ENCODE data around the gene GNB1L. TPM values are rescaled to one million over a fixed set of nuclear protein-coding genes. Genes with fewer than 3 reads are reported as not detected.

The GNB1L gene
- total RNA-seq, 2 experiments from 2014 or later: 11.9 to 12.7 TPM

GRCh38 chr22:19803736-19804267 is 50.9 kb downstream of the GNB1L start:
- no peaks in the 10 kb centered on the region for H3K36me3 Mint-ChIP-seq
- H3K9me3 Mint-ChIP-seq: no peaks in the 10 kb centered on the region
- H3K27me3 Mint-ChIP-seq: no peaks in the 10 kb centered on the region
- POLR2A ChIA-PET: no interaction called here
- ATAC-seq (ENCODE audit: low read depth) (no peak), DNase-seq (peak; percentile 18)
- H3K27ac Mint-ChIP-seq: no peak overlapping the region
- H3K4me3 Mint-ChIP-seq: no peak overlapping the region
- no peaks in the 10 kb centered on the region for H3K4me1 Mint-ChIP-seq

DNA sequence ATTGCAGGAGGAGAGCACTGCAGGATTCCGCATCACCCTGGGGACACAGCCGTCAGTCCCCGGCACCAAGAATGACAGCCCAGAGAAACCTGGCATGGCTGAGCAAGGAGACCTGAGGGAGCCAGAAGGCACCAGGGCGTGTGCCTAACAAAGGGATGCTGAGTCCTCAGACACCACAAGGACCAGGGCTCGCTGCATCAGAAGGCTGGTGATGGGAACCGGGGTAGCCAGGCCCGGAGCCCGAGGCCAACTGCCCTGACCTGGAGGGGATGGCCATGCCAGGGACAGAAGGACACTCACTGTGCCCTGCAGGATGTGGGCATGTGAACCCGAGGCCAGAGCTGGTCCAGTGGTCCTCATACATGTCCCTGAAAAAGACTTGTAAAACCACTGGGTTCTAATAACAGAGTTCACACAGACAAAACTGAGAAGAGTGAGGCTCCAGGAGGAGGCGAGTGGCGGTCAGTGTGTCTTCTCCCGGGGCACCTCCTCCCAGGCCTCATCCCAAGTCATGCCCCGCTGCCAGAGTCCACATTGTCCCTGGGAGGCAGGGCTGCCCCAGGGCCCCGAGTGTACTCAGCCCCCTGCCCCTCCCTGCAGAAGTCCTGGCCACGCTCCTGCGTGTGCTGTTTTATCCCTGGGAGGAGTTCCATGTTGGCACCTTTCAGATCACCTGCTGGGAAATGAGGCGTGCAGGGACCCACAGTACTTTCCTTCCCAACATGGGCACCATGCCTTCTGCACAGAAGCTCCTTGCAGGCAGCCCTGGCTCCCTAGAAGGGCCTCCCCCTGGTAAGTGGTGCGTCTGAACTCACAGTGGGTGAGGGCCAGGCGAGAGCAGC is 51.6 kb downstream of the GNB1L start:
- POLR2A ChIA-PET: no interaction called here
- Mint-ChIP-seq H3K27me3 (no peaks in the 10 kb centered on the region), H3K9me3 (no peaks in the 10 kb centered on the region), H3K4me3 (no peak overlapping the region), H3K4me1 (no peaks in the 10 kb centered on the region), H3K27ac (no peak overlapping the region), H3K36me3 (no peaks in the 10 kb centered on the region)
- no peak for DNase-seq
- no peak for ATAC-seq (ENCODE audit: low read depth)

- POLR2A ChIA-PET: no interaction called here
- Mint-ChIP-seq H3K9me3 (no peaks in the 10 kb centered on the region), H3K4me3 (no peak overlapping the region), H3K27ac (no peak overlapping the region), H3K27me3 (no peaks in the 10 kb centered on the region), H3K4me1 (no peaks in the 10 kb centered on the region), H3K36me3 (no peaks in the 10 kb centered on the region)
- ATAC-seq (ENCODE audit: low read depth) (no peak), DNase-seq (no peak)
Observed at GRCh38 chr22:19802001-19802893, 52.4 kb downstream of the GNB1L start.

GRCh38 chr22:19801340-19802000 is 53.2 kb downstream of the GNB1L start:
- H3K9me3 Mint-ChIP-seq: no peaks in the 10 kb centered on the region

GRCh38 chr22:19800761-19801244 is 53.9 kb downstream of the GNB1L start:
- Mint-ChIP-seq H3K27me3 (no peaks in the 10 kb centered on the region), H3K4me3 (no peak overlapping the region), H3K27ac (no peak overlapping the region), H3K9me3 (no peaks in the 10 kb centered on the region), H3K36me3 (no peaks in the 10 kb centered on the region), H3K4me1 (no peaks in the 10 kb centered on the region)
- DNase-seq (no peak), ATAC-seq (ENCODE audit: low read depth) (no peak)
- POLR2A ChIA-PET: no interaction called here

More at GRCh38 chr22:19801340-19802000, 53.2 kb downstream of the GNB1L start:
- POLR2A ChIA-PET: no interaction called here
- no peak for DNase-seq
- Mint-ChIP-seq H3K36me3 (no peaks in the 10 kb centered on the region), H3K27ac (no peak overlapping the region), H3K27me3 (no peaks in the 10 kb centered on the region), H3K4me3 (no peak overlapping the region), H3K4me1 (no peaks in the 10 kb centered on the region)
- ATAC-seq (ENCODE audit: low read depth): no peak

DNA sequence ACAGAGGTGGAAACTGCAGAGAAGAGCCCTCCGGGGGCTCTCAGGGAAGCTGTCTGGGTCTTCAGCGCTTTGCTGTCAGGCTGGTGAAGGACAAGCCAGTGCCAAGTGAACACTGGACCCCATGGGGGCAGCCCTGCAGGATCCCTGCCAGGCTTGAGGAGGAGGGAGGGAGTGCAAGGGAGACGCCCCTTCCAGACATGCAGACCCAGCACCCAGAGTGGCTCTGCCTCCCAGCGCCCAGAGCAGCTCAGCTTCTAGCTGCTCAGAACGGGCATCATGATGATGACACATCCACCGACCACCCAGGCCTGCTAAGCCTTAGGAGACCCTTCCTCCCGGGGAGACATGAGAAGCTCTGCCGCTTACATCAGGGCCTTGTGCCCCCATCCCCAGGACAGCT is 54.4 kb downstream of the GNB1L start:
- ATAC-seq (ENCODE audit: low read depth) (no peak), DNase-seq (no peak)
- no peaks in the 10 kb centered on the region for H3K9me3 Mint-ChIP-seq
- no peaks in the 10 kb centered on the region for H3K36me3 Mint-ChIP-seq
- H3K27ac Mint-ChIP-seq: no peak overlapping the region
- H3K4me1 Mint-ChIP-seq: no peaks in the 10 kb centered on the region
- H3K4me3 Mint-ChIP-seq: no peak overlapping the region
- no peaks in the 10 kb centered on the region for H3K27me3 Mint-ChIP-seq
- POLR2A ChIA-PET: no interaction called here

DNA sequence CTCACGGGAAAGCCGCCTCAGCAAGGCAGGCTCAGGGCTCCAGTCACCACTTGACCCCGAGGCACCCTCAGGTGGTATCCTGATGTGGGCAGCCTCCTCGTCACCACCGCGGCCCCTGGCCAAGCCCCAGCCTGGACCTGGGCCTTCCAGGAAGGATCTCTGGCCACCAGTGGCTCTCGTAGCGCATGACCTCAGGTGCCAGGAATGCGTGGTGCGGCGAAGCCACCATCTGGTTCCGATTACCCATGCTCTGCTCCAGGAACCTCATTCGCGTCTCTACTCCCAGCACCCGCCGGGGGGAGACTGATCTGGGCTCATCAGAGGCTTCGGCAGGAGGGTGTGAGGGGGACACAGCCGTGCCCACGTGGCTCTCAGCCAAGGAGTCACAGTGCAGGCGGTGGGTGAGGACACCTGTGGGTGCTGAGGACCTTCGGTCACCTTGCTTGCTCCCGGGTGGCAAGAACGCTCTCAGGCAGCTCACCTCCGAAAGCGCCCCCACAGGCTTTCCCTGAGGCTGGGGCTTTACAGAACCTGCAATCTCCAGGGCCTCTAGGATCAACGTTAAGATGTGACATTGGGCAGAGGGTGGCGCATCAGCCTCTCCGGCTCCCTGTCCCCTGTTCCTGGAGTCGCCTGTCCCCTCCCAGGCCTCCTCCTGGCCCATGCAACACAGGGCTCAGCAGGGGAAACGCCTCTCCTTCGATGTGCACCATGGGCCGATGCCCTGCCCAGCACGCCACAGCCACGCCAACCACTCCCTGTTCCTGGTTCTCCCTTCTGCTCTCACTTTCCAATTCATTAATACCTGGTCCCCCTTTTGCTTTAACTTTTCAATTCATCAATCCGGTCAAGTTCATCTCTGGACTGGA is 55.1 kb downstream of the GNB1L start:
- Mint-ChIP-seq H3K36me3 (no peaks in the 10 kb centered on the region), H3K4me3 (no peak overlapping the region), H3K27me3 (no peaks in the 10 kb centered on the region), H3K27ac (no peak overlapping the region), H3K4me1 (no peaks in the 10 kb centered on the region), H3K9me3 (no peaks in the 10 kb centered on the region)
- POLR2A ChIA-PET: no interaction called here
- no peak for ATAC-seq (ENCODE audit: low read depth)
- DNase-seq: no peak

GRCh38 chr22:19798891-19799293 is 55.8 kb downstream of the GNB1L start:
- H3K4me1 Mint-ChIP-seq: peaks cover 1% of the 10 kb centered on the region
- POLR2A ChIA-PET: no interaction called here
- H3K27me3 Mint-ChIP-seq: no peaks in the 10 kb centered on the region
- no peak overlapping the region for H3K4me3 Mint-ChIP-seq
- ATAC-seq (ENCODE audit: low read depth) (no peak), DNase-seq (no peak)
- no peaks in the 10 kb centered on the region for H3K9me3 Mint-ChIP-seq
- H3K36me3 Mint-ChIP-seq: peaks cover 4% of the 10 kb centered on the region
- no peak overlapping the region for H3K27ac Mint-ChIP-seq

DNA sequence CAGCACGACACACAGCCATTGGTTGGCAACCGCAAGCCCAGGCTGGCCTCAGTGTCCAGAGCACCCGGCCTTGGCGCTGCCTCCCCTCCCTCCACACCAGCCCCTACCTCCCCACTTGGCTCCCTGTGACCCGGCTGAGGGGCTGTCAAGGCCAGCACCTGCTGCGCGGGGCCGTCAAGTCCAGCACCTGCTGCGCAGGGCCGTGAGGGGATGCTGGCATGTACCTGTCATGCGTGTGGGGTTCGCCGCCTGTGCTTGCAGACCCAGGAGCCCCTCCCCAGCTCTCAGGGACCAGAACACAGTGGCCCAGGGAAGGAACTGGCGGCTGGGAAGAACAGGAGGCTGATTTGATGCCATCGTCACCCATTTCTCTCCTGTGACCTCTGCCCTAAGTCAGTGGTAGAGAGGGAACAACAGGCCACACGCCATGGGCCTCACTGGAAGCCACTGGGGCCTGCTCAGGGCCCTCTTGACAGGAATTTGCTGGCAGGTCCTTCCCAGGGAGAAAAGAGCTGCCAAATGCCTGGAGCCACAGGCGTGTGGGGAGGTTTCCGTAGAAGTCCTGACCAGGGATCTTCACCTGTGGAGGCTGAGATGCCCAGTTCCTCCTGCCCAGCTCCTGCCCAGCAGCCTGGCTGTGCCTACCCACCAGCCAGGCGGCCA is 56.5 kb downstream of the GNB1L start:
- ATAC-seq (ENCODE audit: low read depth) (no peak), DNase-seq (no peak)
- no peaks in the 10 kb centered on the region for H3K9me3 Mint-ChIP-seq
- H3K36me3 Mint-ChIP-seq: peaks cover 7% of the 10 kb centered on the region
- no peaks in the 10 kb centered on the region for H3K27me3 Mint-ChIP-seq
- H3K4me1 Mint-ChIP-seq: peaks cover 1% of the 10 kb centered on the region
- H3K27ac Mint-ChIP-seq: no peak overlapping the region
- POLR2A ChIA-PET: no interaction called here
- no peak overlapping the region for H3K4me3 Mint-ChIP-seq

GRCh38 chr22:19797086-19798002 is 57.3 kb downstream of the GNB1L start:
- ATAC-seq (ENCODE audit: low read depth): no peak
- POLR2A ChIA-PET: no interaction called here
- no peaks in the 10 kb centered on the region for H3K9me3 Mint-ChIP-seq
- H3K4me3 Mint-ChIP-seq: no peak overlapping the region
- H3K36me3 Mint-ChIP-seq: peaks cover 11% of the 10 kb centered on the region
- DNase-seq: no peak
- H3K4me1 Mint-ChIP-seq: peaks cover 1% of the 10 kb centered on the region
- no peaks in the 10 kb centered on the region for H3K27me3 Mint-ChIP-seq
- no peak overlapping the region for H3K27ac Mint-ChIP-seq

DNA sequence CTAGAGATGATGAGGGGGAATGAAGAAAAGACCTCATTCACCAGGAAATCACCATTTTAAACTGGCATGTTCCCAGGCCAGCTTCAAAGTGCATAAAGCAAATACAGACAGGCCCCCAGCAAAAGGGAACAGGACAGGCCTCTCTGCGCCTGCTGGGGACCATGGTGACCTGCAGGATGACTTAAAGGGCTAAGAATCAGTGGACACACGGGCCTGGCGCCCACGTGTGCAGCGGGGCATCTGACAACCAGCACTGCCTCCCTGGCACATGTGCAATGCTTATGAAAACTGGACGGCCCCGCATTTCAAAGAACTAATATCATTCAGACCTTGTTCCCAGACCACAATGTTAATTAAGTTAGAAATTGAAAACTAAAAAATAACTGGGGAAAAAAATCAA is 58.5 kb downstream of the GNB1L start:
- H3K27me3 Mint-ChIP-seq: no peaks in the 10 kb centered on the region
- H3K36me3 Mint-ChIP-seq: peaks cover 12% of the 10 kb centered on the region
- no peak overlapping the region for H3K27ac Mint-ChIP-seq
- H3K4me1 Mint-ChIP-seq: peaks cover 1% of the 10 kb centered on the region
- no peaks in the 10 kb centered on the region for H3K9me3 Mint-ChIP-seq
- DNase-seq (no peak), ATAC-seq (ENCODE audit: low read depth) (no peak)
- H3K4me3 Mint-ChIP-seq: no peak overlapping the region
- POLR2A ChIA-PET: no interaction called here
